ENCODE measurements around the gene MYO1B.

The MYO1B gene

GRCh38 chr2:191209340-191209739, 35.9 kb upstream of the MYO1B start:
- Histone ChIP-seq H3K9me3 (ENCODE audit: control insufficient read depth, low read length) (no peaks in the 10 kb centered on the region), H3K27me3 (ENCODE audit: control insufficient read depth, insufficient read depth, low read length, poor library complexity, severe bottlenecking) (no peaks in the 10 kb centered on the region), H3K4me1 (ENCODE audit: control insufficient read depth, insufficient read depth, low read length) (no peaks in the 10 kb centered on the region), H3K36me3 (ENCODE audit: control insufficient read depth, insufficient read depth, low read length) (no peaks in the 10 kb centered on the region), H3K4me3 (ENCODE audit: insufficient read depth, low read depth, low read length) (no peak overlapping the region), H3K27ac (ENCODE audit: insufficient read depth, low read depth, low read length, poor library complexity, severe bottlenecking) (no peak overlapping the region)
- 91% methylated on average over 1 of the region's 1 CpG; no CpG with 5 or more reads in 1 of the 2 experiments for WGBS, 2 experiments

DNA sequence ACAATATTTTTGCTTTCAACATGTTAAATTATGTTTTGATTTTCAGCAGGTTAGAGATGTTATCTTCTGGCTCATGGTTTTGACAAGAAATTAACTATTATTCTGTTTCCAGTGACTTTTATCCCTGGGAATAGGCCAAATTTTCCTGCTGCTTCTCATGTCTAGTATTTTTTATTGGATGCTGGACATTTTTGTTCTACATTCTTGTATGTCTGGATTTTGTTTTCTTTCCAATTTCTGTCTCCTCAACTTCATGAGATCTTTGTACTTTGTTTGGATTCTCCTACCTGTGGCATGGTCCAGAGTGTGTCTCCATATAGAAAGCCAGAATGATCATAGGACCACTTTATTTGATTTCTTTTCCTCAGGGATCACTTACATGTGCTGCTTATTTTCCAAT, 33.1 kb upstream of the MYO1B start:
- Histone ChIP-seq H3K27me3 (ENCODE audit: control insufficient read depth, insufficient read depth, low read length, poor library complexity, severe bottlenecking) (no peaks in the 10 kb centered on the region), H3K27ac (ENCODE audit: insufficient read depth, low read depth, low read length, poor library complexity, severe bottlenecking) (no peak overlapping the region), H3K36me3 (ENCODE audit: control insufficient read depth, insufficient read depth, low read length) (no peaks in the 10 kb centered on the region), H3K9me3 (ENCODE audit: control insufficient read depth, low read length) (no peaks in the 10 kb centered on the region), H3K4me3 (ENCODE audit: insufficient read depth, low read depth, low read length) (no peak overlapping the region), H3K4me1 (ENCODE audit: control insufficient read depth, insufficient read depth, low read length) (no peaks in the 10 kb centered on the region)

- Histone ChIP-seq H3K4me3 (ENCODE audit: insufficient read depth, low read depth, low read length) (no peak overlapping the region), H3K27me3 (ENCODE audit: control insufficient read depth, insufficient read depth, low read length, poor library complexity, severe bottlenecking) (no peaks in the 10 kb centered on the region), H3K36me3 (ENCODE audit: control insufficient read depth, insufficient read depth, low read length) (no peaks in the 10 kb centered on the region), H3K4me1 (ENCODE audit: control insufficient read depth, insufficient read depth, low read length) (no peaks in the 10 kb centered on the region), H3K27ac (ENCODE audit: insufficient read depth, low read depth, low read length, poor library complexity, severe bottlenecking) (no peak overlapping the region), H3K9me3 (ENCODE audit: control insufficient read depth, low read length) (no peaks in the 10 kb centered on the region)
Measured at GRCh38 chr2:191213333-191213732, 31.9 kb upstream of the MYO1B start.

GRCh38 chr2:191215230-191215629, 30.0 kb upstream of the MYO1B start:
- H3K9me3 ChIP-seq (ENCODE audit: control insufficient read depth, low read length): no peaks in the 10 kb centered on the region
- H3K4me3 ChIP-seq (ENCODE audit: insufficient read depth, low read depth, low read length): no peak overlapping the region
- H3K27ac ChIP-seq (ENCODE audit: insufficient read depth, low read depth, low read length, poor library complexity, severe bottlenecking): no peak overlapping the region
- no peaks in the 10 kb centered on the region for H3K27me3 ChIP-seq (ENCODE audit: control insufficient read depth, insufficient read depth, low read length, poor library complexity, severe bottlenecking)
- no peaks in the 10 kb centered on the region for H3K36me3 ChIP-seq (ENCODE audit: control insufficient read depth, insufficient read depth, low read length)
- 91 to 100% methylated on average over 1 of the region's 1 CpG for WGBS, 2 experiments
- H3K4me1 ChIP-seq (ENCODE audit: control insufficient read depth, insufficient read depth, low read length): no peaks in the 10 kb centered on the region

GRCh38 chr2:191215666-191216065, 29.5 kb upstream of the MYO1B start:
- H3K4me3 ChIP-seq (ENCODE audit: insufficient read depth, low read depth, low read length): no peak overlapping the region
- H3K36me3 ChIP-seq (ENCODE audit: control insufficient read depth, insufficient read depth, low read length): no peaks in the 10 kb centered on the region
- no peaks in the 10 kb centered on the region for H3K9me3 ChIP-seq (ENCODE audit: control insufficient read depth, low read length)
- H3K4me1 ChIP-seq (ENCODE audit: control insufficient read depth, insufficient read depth, low read length): no peaks in the 10 kb centered on the region
- H3K27me3 ChIP-seq (ENCODE audit: control insufficient read depth, insufficient read depth, low read length, poor library complexity, severe bottlenecking): no peaks in the 10 kb centered on the region
- H3K27ac ChIP-seq (ENCODE audit: insufficient read depth, low read depth, low read length, poor library complexity, severe bottlenecking): no peak overlapping the region

- 40% methylated on average over 1 of the region's 1 CpG; no CpG with 5 or more reads in 1 of the 2 experiments for WGBS, 2 experiments
- Histone ChIP-seq H3K27ac (ENCODE audit: insufficient read depth, low read depth, low read length, poor library complexity, severe bottlenecking) (no peak overlapping the region), H3K27me3 (ENCODE audit: control insufficient read depth, insufficient read depth, low read length, poor library complexity, severe bottlenecking) (no peaks in the 10 kb centered on the region), H3K4me1 (ENCODE audit: control insufficient read depth, insufficient read depth, low read length) (no peaks in the 10 kb centered on the region), H3K9me3 (ENCODE audit: control insufficient read depth, low read length) (no peaks in the 10 kb centered on the region), H3K4me3 (ENCODE audit: insufficient read depth, low read depth, low read length) (no peak overlapping the region), H3K36me3 (ENCODE audit: control insufficient read depth, insufficient read depth, low read length) (no peaks in the 10 kb centered on the region)
Measured at GRCh38 chr2:191217580-191217979, 27.6 kb upstream of the MYO1B start.

DNA sequence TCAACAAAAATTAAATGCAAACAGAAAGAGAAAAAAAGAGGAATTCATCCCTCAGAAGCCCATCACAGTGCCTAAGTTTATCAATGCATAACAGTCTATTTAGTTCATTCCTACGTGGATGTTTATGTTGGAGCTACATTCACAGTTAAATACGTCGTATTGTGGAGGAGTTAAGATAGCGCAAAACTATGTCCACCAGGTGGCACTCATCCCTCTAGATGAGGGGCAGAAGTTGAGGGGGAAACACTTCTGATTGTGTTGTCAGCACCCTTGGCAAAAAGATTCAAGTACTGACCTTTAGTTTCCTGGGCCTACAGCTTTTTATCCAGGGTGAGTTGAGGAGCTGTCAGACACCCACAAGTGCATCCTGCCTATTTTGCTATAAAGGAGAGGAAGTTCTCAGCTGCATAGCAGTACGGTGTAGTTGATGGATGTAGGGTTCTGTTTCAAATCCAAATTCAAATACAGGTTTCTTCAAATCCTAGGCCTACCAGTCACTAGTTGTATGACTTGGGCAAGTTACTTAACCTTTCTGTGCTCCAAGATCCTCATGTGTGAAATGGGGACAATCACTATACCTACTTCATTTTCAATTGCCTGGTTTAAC, 26.8 kb upstream of the MYO1B start:
- 8 to 30% methylated on average over 4 to 5 of the region's 5 CpGs for whole genome bisulfite sequencing, 2 experiments
- Histone ChIP-seq H3K36me3 (ENCODE audit: control insufficient read depth, insufficient read depth, low read length) (no peaks in the 10 kb centered on the region), H3K9me3 (ENCODE audit: control insufficient read depth, low read length) (no peaks in the 10 kb centered on the region), H3K27ac (ENCODE audit: insufficient read depth, low read depth, low read length, poor library complexity, severe bottlenecking) (no peak overlapping the region), H3K27me3 (ENCODE audit: control insufficient read depth, insufficient read depth, low read length, poor library complexity, severe bottlenecking) (no peaks in the 10 kb centered on the region), H3K4me1 (ENCODE audit: control insufficient read depth, insufficient read depth, low read length) (no peaks in the 10 kb centered on the region), H3K4me3 (ENCODE audit: insufficient read depth, low read depth, low read length) (no peak overlapping the region)

- Histone ChIP-seq H3K4me3 (ENCODE audit: insufficient read depth, low read depth, low read length) (no peak overlapping the region), H3K36me3 (ENCODE audit: control insufficient read depth, insufficient read depth, low read length) (no peaks in the 10 kb centered on the region), H3K9me3 (ENCODE audit: control insufficient read depth, low read length) (no peaks in the 10 kb centered on the region), H3K27ac (ENCODE audit: insufficient read depth, low read depth, low read length, poor library complexity, severe bottlenecking) (no peak overlapping the region), H3K27me3 (ENCODE audit: control insufficient read depth, insufficient read depth, low read length, poor library complexity, severe bottlenecking) (no peaks in the 10 kb centered on the region), H3K4me1 (ENCODE audit: control insufficient read depth, insufficient read depth, low read length) (no peaks in the 10 kb centered on the region)
- WGBS, 2 experiments: 85 to 97% methylated on average over 2 of the region's 2 CpGs
Measured at GRCh38 chr2:191220671-191221070, 24.5 kb upstream of the MYO1B start.

- Histone ChIP-seq H3K4me3 (ENCODE audit: insufficient read depth, low read depth, low read length) (no peak overlapping the region), H3K4me1 (ENCODE audit: control insufficient read depth, insufficient read depth, low read length) (no peaks in the 10 kb centered on the region), H3K27ac (ENCODE audit: insufficient read depth, low read depth, low read length, poor library complexity, severe bottlenecking) (no peak overlapping the region), H3K36me3 (ENCODE audit: control insufficient read depth, insufficient read depth, low read length) (no peaks in the 10 kb centered on the region), H3K27me3 (ENCODE audit: control insufficient read depth, insufficient read depth, low read length, poor library complexity, severe bottlenecking) (no peaks in the 10 kb centered on the region), H3K9me3 (ENCODE audit: control insufficient read depth, low read length) (no peaks in the 10 kb centered on the region)
- 84 to 92% methylated on average over 5 of the region's 5 CpGs for WGBS, 2 experiments
Measured at GRCh38 chr2:191221666-191222065, 23.5 kb upstream of the MYO1B start.

GRCh38 chr2:191222507-191222906, 22.7 kb upstream of the MYO1B start:
- Histone ChIP-seq H3K4me3 (ENCODE audit: insufficient read depth, low read depth, low read length) (no peak overlapping the region), H3K27me3 (ENCODE audit: control insufficient read depth, insufficient read depth, low read length, poor library complexity, severe bottlenecking) (no peaks in the 10 kb centered on the region), H3K36me3 (ENCODE audit: control insufficient read depth, insufficient read depth, low read length) (no peaks in the 10 kb centered on the region), H3K9me3 (ENCODE audit: control insufficient read depth, low read length) (no peaks in the 10 kb centered on the region), H3K27ac (ENCODE audit: insufficient read depth, low read depth, low read length, poor library complexity, severe bottlenecking) (no peak overlapping the region), H3K4me1 (ENCODE audit: control insufficient read depth, insufficient read depth, low read length) (no peaks in the 10 kb centered on the region)
- 90 to 94% methylated on average over 4 of the region's 4 CpGs for WGBS, 2 experiments

- Histone ChIP-seq H3K27ac (ENCODE audit: insufficient read depth, low read depth, low read length, poor library complexity, severe bottlenecking) (no peak overlapping the region), H3K9me3 (ENCODE audit: control insufficient read depth, low read length) (no peaks in the 10 kb centered on the region), H3K27me3 (ENCODE audit: control insufficient read depth, insufficient read depth, low read length, poor library complexity, severe bottlenecking) (no peaks in the 10 kb centered on the region), H3K36me3 (ENCODE audit: control insufficient read depth, insufficient read depth, low read length) (no peaks in the 10 kb centered on the region), H3K4me3 (ENCODE audit: insufficient read depth, low read depth, low read length) (no peak overlapping the region), H3K4me1 (ENCODE audit: control insufficient read depth, insufficient read depth, low read length) (no peaks in the 10 kb centered on the region)
- WGBS, 2 experiments: 95% methylated on average over 3 of the region's 3 CpGs
Measured at GRCh38 chr2:191222952-191223351, 22.3 kb upstream of the MYO1B start.

All from ectodermal cell (in vitro differentiated cells).